Astrocyte of the spinal cord (primary cell): ENCODE results near the gene FOXRED2.

Experiments used
- DNase-seq: peaks from one replicate; pipeline ENCODE4 v3.0.0; 2011; ENCODE audit warnings: low read depth, low spot score
- H3K4me3 ChIP-seq: 2 replicates; pipeline ENCODE4 v1.5.1; 2011; ENCODE audit warnings: low read depth, mild to moderate bottlenecking, low read length, moderate library complexity
- in situ Hi-C: cut with HindIII; loops from 2 replicates; pipeline ENCODE4 v1.10.0; 2017; ENCODE audit warnings: low sequenced_read_pairs
- TF ChIP-seq, protein P1 (sequence below): IDR thresholded peaks from 2 replicates; pipeline ENCODE4 v1.5.1; 2012; ENCODE audit warnings: low read depth, mild to moderate bottlenecking, low read length, inconsistent platforms

Gene FOXRED2

DNA sequence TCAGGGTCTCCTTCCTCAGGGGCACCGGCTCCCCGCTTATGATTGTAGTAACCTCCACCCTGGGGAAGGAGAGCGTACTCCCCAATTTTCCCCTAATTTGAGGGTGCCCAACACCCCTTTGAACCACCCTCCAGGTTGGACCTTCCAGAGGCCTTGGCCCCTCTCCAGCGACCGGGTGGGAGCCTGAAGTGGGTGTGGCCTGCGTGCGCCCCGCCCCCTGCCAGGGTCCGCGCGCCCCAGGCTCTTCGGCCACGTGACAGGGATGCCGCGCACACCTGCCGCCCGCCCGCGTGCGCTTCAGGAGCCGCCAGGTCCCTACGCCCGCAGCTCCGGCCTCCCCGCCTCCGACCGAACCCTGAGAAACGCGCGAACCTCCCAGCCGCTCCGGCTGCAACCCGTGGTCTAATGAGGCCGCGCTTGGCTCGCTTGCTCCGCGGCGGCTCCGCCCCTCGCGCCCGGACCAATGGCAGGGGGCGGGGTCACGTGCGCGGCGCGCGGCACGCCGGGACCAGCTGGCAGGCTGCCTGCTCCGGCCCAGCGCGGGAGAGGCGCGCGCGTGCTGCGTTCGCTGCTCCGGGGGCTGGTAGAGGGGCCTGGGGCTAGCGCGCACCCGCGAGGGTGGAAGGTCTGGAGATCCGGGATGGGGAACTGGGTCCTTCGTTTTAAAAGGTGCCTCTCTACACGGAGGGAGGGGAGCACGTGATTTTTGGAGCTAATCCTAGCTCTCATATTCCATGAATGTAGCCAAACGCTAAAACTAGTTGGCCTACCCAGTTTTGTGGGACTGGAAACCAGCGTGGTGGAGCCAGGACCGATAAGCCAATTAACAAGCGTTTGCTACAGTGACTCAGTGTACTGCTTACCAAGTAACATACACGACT is at the start of gene FOXRED2:
FOXRED2 (minus strand) TSS at position 404 of the 881 bp plus-strand sequence. CDS start 618 bp downstream, outside the sequence.
- peak within 1 kb of the TSS; percentile 41 for H3K4me3 ChIP-seq
- TF ChIP-seq, protein P1, sequence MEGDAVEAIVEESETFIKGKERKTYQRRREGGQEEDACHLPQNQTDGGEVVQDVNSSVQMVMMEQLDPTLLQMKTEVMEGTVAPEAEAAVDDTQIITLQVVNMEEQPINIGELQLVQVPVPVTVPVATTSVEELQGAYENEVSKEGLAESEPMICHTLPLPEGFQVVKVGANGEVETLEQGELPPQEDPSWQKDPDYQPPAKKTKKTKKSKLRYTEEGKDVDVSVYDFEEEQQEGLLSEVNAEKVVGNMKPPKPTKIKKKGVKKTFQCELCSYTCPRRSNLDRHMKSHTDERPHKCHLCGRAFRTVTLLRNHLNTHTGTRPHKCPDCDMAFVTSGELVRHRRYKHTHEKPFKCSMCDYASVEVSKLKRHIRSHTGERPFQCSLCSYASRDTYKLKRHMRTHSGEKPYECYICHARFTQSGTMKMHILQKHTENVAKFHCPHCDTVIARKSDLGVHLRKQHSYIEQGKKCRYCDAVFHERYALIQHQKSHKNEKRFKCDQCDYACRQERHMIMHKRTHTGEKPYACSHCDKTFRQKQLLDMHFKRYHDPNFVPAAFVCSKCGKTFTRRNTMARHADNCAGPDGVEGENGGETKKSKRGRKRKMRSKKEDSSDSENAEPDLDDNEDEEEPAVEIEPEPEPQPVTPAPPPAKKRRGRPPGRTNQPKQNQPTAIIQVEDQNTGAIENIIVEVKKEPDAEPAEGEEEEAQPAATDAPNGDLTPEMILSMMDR: no peak
- peak; percentile 72 for DNase-seq
- in situ Hi-C loops: no loop called here

DNA sequence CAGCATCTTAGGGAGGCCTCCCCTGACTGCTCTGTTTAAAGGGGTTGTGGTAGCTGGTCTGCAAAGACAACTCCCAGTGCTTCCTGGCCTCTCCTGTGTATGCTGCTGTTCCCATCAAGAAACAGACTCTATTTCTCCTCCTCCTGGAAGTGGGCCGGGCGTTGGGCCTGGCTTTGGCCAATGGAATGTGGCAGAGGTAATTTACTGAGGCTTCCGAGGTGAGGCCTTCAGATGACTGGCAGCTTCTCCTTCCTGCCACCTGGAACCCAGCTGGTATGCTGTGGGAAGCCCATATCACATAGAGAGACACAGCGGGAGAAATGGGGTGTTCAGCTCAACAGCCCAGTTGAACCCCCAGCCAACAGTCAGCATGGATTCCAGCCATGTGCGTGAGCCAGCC is 47.3 kb upstream of the FOXRED2 start:
- in situ Hi-C loops: no loop called here
- H3K4me3 ChIP-seq: no peak overlapping the region
- no peak for DNase-seq
- TF ChIP-seq, protein P1: no peak

DNA sequence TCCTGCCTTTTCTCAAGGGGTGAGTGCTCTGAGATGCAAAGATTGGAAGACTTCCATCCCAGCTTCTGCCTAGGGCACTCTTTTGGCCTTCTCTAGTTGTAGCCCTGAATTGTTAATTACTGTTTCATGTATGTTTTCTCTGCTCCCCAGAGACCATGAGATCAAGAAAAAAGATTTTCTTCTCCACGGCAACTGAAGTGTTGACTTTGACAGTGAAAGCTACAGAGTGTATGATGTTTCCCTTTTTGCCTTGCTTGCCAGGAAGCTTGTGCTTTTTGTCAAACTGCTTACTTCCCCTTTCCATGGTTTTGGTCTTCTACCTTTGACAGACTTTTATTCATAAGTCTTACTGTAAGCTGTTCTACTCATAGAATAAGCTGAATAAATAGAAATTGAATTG is 45.4 kb upstream of the FOXRED2 start:
- TF ChIP-seq, protein P1: no peak
- DNase-seq: no peak
- in situ Hi-C loops: no loop called here
- no peak overlapping the region for H3K4me3 ChIP-seq

DNA sequence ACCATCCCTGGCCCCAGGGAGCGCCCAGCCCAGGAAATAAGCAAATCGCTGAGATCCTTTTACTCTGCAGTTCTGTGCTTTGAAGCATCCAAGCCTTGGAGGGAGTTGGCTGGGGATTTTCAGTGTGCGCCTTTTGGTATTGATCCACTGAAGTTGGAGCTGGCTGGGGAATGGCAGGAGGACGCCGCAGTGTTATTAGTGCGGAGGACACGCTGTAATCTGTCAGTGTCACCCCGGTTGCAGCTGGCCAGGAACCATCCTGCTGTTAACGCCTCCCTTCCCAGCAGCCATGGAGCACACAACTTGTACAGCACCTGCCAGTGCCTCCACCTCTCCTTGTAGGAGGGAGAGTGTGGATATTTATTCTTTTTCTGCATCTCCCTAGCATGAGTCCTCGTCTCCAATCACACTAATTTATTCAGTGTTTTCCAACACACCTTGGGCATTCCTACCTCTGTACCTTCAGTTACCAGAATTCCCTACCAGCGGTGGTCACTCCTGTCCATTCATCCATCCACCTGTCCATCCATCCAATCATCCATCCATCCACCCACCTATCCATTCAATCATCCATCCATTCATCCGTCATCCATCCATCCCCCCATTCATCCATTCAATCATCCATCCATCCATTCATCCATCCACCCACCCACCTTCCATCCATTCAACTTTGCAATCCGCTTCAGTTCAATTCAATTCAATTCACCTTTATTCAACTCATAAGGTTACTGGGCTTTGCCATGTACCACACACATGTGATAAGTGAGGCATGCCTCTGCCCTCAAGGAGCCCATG is 44.1 kb upstream of the FOXRED2 start:
- in situ Hi-C loops: no loop called here
- TF ChIP-seq, protein P1: no peak
- DNase-seq: no peak
- no peak overlapping the region for H3K4me3 ChIP-seq

DNA sequence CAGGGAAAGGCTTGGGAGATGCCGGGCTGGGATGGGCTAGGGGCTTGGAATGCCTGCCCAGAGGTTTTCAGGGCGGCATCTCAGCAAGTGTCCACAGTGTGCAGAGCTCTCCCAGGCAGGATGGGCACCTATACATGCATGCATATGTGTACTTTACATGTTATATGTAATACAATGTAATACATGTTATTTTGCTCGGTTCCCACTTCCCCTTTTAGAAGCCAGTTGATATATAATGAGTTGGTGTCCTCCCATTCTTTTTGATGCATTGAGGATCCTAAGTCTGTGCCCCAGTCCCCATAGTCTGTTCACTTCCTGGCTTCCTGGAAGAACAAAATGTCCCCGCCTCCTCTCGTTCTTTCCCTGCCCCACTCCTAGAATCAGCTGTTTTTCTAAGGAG is 42.2 kb upstream of the FOXRED2 start:
- no peak for DNase-seq
- H3K4me3 ChIP-seq: no peak overlapping the region
- TF ChIP-seq, protein P1: no peak
- in situ Hi-C loops: no loop called here

DNA sequence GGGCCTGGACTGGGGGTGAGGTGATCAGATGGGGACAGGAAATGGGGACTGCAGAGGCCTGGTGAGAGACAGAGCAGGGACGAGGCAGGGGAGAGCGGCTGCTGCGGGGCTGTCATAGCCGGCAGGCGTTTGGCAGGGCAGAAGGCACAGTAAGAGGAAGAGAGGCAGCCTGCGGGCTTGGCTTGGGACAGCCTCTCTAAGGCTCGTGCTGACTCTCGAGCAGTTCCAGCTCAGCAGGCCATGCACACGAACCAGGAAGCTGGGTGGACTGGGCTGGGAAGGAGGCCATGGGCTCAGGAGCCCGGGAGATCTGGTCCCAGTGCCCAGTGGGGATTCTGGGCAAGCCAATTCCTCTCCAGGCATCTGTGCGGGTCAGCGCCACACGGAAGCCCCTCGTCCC is 41.8 kb upstream of the FOXRED2 start:
- in situ Hi-C loops: no loop called here

More for the DNA sequence above, 41.8 kb upstream of the FOXRED2 start:
- no peak overlapping the region for H3K4me3 ChIP-seq
- TF ChIP-seq, protein P1: no peak
- DNase-seq: no peak
